AG10803 (cell line): Measurements from ENCODE around the gene OTOGL.
"Not testable (repeated sequence)": the region's sequence is repeated elsewhere in the genome, so short reads cannot be mapped to it uniquely, and the experiment has no call there.

ENCODE experiments used
- DNase-seq: peaks from one replicate; pipeline ENCODE4 v3.0.0; 2010; ENCODE audit warnings: low read depth
- H3K4me3 ChIP-seq: 2 replicates; pipeline ENCODE4 v1.5.1; 2011; ENCODE audit warnings: mild to moderate bottlenecking, low read length, control low read depth
- CTCF ChIP-seq: conservative IDR thresholded peaks from 2 replicates; pipeline ENCODE4 v1.5.1; 2011; ENCODE audit warnings: mild to moderate bottlenecking, low read length, control low read depth, inconsistent platforms

OTOGL gene

GRCh38 chr12:80059102-80059501 is 40.2 kb upstream of the OTOGL start:
- TF ChIP-seq CTCF: no peak
- no peak overlapping the region for H3K4me3 ChIP-seq
- DNase-seq: no peak

GRCh38 chr12:80059875-80060274 is 39.5 kb upstream of the OTOGL start:
- no peak overlapping the region for H3K4me3 ChIP-seq
- DNase-seq: no peak
- no peak for TF ChIP-seq CTCF

- no peak for TF ChIP-seq CTCF
- no peak overlapping the region for H3K4me3 ChIP-seq
- peak; percentile 75 for DNase-seq
These were observed 35.1 kb upstream of the OTOGL start for GRCh38 chr12:80064269-80064668.

- no peak for TF ChIP-seq CTCF
- no peak for DNase-seq
- no peak overlapping the region for H3K4me3 ChIP-seq
These were observed 34.4 kb upstream of the OTOGL start for GRCh38 chr12:80064951-80065350.

- DNase-seq: no peak
- H3K4me3 ChIP-seq: no peak overlapping the region
- TF ChIP-seq CTCF: no peak
These were observed 31.2 kb upstream of the OTOGL start for GRCh38 chr12:80068173-80068572.

GRCh38 chr12:80083892-80084614 is 15.3 kb upstream of the OTOGL start:
- not testable (repeated sequence) for DNase-seq, H3K4me3 ChIP-seq

- TF ChIP-seq CTCF: no peak
- DNase-seq: no peak
- no peak overlapping the region for H3K4me3 ChIP-seq
These were observed 13.3 kb upstream of the OTOGL start for GRCh38 chr12:80086025-80086424.
